Thyroid gland (tissue), 4 donors: ENCODE measurements around the gene RSRC1. TPM values are rescaled to one million over a fixed set of nuclear protein-coding genes. Genes with fewer than 3 reads are reported as not detected.
"Not testable (repeated sequence)": the region's sequence is repeated elsewhere in the genome, so short reads cannot be mapped to it uniquely, and the experiment has no call there.

Experiments
- DNase-seq, 2 donors: peaks; one replicate each; pipeline ENCODE4 v3.0.0-alpha.2; 2019
- H3K27ac ChIP-seq, 3 donors: fragments of 200-600 bp; sonication (generic); 1 replicate in 2 of 3; 2 replicates in 1 of 3; pipeline ENCODE4 v1.5.1; 2016 to 2019; ENCODE audit warnings: mild to moderate bottlenecking in 1 of 3, moderate library complexity in 1 of 3
- H3K27me3 ChIP-seq: fragments of 200-600 bp; sonication (generic); one replicate; pipeline ENCODE4 v1.5.1; 2019
- H3K36me3 ChIP-seq, 2 donors: fragments of 200-600 bp; sonication (generic); one replicate each; pipeline ENCODE4 v1.5.1; 2016 to 2019
- H3K4me1 ChIP-seq, 2 donors: fragments of 200-600 bp; sonication (generic); one replicate each; pipeline ENCODE4 v1.5.1; 2017 to 2019
- H3K4me3 ChIP-seq, 3 donors: fragments of 200-600 bp; sonication (generic); replicated peaks in 1 of 3; 1 replicate in 2 of 3; 2 replicates in 1 of 3; pipeline ENCODE4 v1.5.1; 2016; ENCODE audit warnings: mild to moderate bottlenecking in 1 of 3
- H3K9me3 ChIP-seq: fragments of 200-600 bp; sonication (generic); one replicate; pipeline ENCODE4 v1.5.1; 2017
- POLR2A ChIP-seq, 2 donors: fragments of 450-650 bp; IDR thresholded peaks; one replicate each; pipeline ENCODE4 v1.6.1; 2017; ENCODE audit warnings: antibody characterized with exemption in 2 of 2, mild to moderate bottlenecking in 2 of 2, moderate library complexity in 1 of 2
- WGBS, 2 donors: methylation state at CpG; one replicate each; pipeline ENCODE4 v1.1.5; 2017; 5-methylcytosine and 5-hydroxymethylcytosine counted together
- intact Hi-C: fragments of 100-400 bp; cut with DNase I; formaldehyde crosslinking; loops from one replicate; pipeline ENCODE4 v1.15.1; 2023
- total RNA-seq, 4 donors: library from RNA; depleted of rRNA; stranded (reverse); fragments of >200 nt; gene quantifications; one replicate each; pipeline ENCODE4 v1.2.3, GENCODE V29; 2016
- TF ChIP-seq, protein P1 (sequence below), 6 experiments: fragments of 200-600 bp in 3 of 6; fragments of 450-650 bp in 3 of 6; sonication (generic) in 3 of 6; IDR thresholded peaks; one replicate each; pipeline ENCODE4 v1.5.1; 2016 to 2019; ENCODE audit warnings: antibody characterized with exemption in 6 of 6, mild to moderate bottlenecking in 2 of 6, inconsistent platforms in 1 of 6, moderate library complexity in 1 of 6

Gene RSRC1, protein sequence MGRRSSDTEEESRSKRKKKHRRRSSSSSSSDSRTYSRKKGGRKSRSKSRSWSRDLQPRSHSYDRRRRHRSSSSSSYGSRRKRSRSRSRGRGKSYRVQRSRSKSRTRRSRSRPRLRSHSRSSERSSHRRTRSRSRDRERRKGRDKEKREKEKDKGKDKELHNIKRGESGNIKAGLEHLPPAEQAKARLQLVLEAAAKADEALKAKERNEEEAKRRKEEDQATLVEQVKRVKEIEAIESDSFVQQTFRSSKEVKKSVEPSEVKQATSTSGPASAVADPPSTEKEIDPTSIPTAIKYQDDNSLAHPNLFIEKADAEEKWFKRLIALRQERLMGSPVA
- total RNA-seq: 10 to 100 TPM; 51.7 to 65.4 (median 59.9) TPM

GRCh38 chr3:158109804-158110657 lies at the start of gene RSRC1:
TSS of gene RSRC1 (plus strand) at chr3:158110089. CDS start at chr3:158122105, 12,016 bp downstream.
- TF ChIP-seq, protein P1, sequence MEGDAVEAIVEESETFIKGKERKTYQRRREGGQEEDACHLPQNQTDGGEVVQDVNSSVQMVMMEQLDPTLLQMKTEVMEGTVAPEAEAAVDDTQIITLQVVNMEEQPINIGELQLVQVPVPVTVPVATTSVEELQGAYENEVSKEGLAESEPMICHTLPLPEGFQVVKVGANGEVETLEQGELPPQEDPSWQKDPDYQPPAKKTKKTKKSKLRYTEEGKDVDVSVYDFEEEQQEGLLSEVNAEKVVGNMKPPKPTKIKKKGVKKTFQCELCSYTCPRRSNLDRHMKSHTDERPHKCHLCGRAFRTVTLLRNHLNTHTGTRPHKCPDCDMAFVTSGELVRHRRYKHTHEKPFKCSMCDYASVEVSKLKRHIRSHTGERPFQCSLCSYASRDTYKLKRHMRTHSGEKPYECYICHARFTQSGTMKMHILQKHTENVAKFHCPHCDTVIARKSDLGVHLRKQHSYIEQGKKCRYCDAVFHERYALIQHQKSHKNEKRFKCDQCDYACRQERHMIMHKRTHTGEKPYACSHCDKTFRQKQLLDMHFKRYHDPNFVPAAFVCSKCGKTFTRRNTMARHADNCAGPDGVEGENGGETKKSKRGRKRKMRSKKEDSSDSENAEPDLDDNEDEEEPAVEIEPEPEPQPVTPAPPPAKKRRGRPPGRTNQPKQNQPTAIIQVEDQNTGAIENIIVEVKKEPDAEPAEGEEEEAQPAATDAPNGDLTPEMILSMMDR (IDR thresholded peaks at IDR 0.05): no peak
- TF ChIP-seq POLR2A (IDR thresholded peaks at IDR 0.05): peak in 1 of 2 donors; percentile 35
- 1 to 2% methylated on average over 32 to 50 of the region's 57 CpGs for WGBS, 2 donors
- no peaks in the 10 kb centered on the region for H3K9me3 ChIP-seq
- peaks cover 32% of the 10 kb centered on the region for H3K27me3 ChIP-seq
- intact Hi-C loops: no loop called here
- peak within 1 kb of the TSS; percentile 24 to 87 (median 62) for H3K4me3 ChIP-seq
- peak; percentile 81 to 86 for DNase-seq
- H3K27ac ChIP-seq: peak within 1 kb of the TSS in 2 of 3 donors; percentile 61 to 82
- peaks cover 12 to 28% of the 10 kb centered on the region in 2 donors for H3K4me1 ChIP-seq
- no peaks in the 10 kb centered on the region for H3K36me3 ChIP-seq

DNA sequence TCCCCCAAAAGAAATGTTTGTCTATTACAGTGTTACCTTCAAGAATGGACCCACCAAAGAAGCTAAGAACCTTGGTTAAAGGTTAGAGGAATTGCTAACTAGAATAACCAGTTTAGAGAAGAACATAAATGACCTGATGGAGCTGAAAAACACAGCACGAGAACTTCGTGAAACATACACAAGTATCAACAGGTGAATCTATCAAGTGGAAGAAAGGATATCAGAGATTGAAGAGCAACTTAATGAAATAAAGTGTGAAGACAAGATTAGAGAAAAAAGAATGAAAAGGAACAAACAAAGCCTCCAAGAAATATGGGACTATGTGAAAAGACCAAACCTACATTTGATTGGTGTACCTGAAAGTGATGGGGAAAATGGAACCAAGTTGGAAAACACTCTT lies 44.3 kb upstream of the RSRC1 start:
- H3K4me3 ChIP-seq, DNase-seq, H3K9me3 ChIP-seq, H3K4me1 ChIP-seq, intact Hi-C loops, H3K27ac ChIP-seq, H3K36me3 ChIP-seq, H3K27me3 ChIP-seq: not testable (repeated sequence)
- WGBS, 2 donors: 90 to 91% methylated on average over 2 of the region's 2 CpGs

- DNase-seq: no peak
- H3K4me3 ChIP-seq: no peak overlapping the region
- intact Hi-C loops: no loop called here
- H3K4me1 ChIP-seq: no peaks in the 10 kb centered on the region
- no peaks in the 10 kb centered on the region for H3K36me3 ChIP-seq
- no peaks in the 10 kb centered on the region for H3K27me3 ChIP-seq
- no peaks in the 10 kb centered on the region for H3K9me3 ChIP-seq
- no peak overlapping the region for H3K27ac ChIP-seq
- no peak for TF ChIP-seq POLR2A (IDR thresholded peaks at IDR 0.05)
- TF ChIP-seq, protein P1 (IDR thresholded peaks at IDR 0.05): no peak
Measured at GRCh38 chr3:158072790-158073189, 37.1 kb upstream of the RSRC1 start.

DNA sequence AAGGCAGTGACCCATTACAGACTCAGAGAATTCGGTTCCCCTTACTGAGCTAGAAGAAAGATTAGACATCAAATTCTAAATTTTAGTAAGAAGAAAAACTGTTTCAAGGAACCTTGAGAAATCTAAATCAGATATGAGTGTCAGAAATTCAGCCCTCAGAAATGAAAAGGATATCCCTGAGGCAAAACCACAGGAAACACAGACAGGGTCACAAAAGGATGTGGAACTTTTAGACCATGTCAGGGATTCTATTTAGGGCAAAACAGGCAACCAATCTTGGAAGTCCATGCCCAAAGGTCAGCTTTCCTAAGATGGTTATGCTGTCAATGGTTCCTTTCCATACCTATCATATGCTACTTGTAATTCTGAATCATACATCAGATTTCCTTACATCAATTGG lies 35.3 kb upstream of the RSRC1 start:
- Histone ChIP-seq H3K4me3 (no peak overlapping the region), H3K9me3 (no peaks in the 10 kb centered on the region), H3K27me3 (no peaks in the 10 kb centered on the region), H3K4me1 (no peaks in the 10 kb centered on the region), H3K27ac (no peak overlapping the region), H3K36me3 (no peaks in the 10 kb centered on the region)
- TF ChIP-seq, protein P1 (IDR thresholded peaks at IDR 0.05): no peak
- no peak for TF ChIP-seq POLR2A (IDR thresholded peaks at IDR 0.05)
- intact Hi-C loops: no loop called here
- 56 to 71% methylated on average over 1 of the region's 1 CpG for WGBS, 2 donors
- no peak for DNase-seq

- no peak for DNase-seq
- WGBS, 2 donors: 79 to 90% methylated on average over 1 of the region's 1 CpG
- H3K27me3 ChIP-seq: no peaks in the 10 kb centered on the region
- no peak overlapping the region for H3K27ac ChIP-seq
- intact Hi-C loops: no loop called here
- TF ChIP-seq POLR2A (IDR thresholded peaks at IDR 0.05): no peak
- TF ChIP-seq, protein P1 (IDR thresholded peaks at IDR 0.05): no peak
- H3K4me3 ChIP-seq: no peak overlapping the region
- no peaks in the 10 kb centered on the region for H3K36me3 ChIP-seq
- no peaks in the 10 kb centered on the region for H3K4me1 ChIP-seq
- H3K9me3 ChIP-seq: no peaks in the 10 kb centered on the region
Measured at GRCh38 chr3:158079599-158079998, 30.3 kb upstream of the RSRC1 start.
